Breast epithelium (tissue), 4 donors: ENCODE results near the gene LONP1. TPM values are rescaled to one million over a fixed set of nuclear protein-coding genes. Genes with fewer than 3 reads are reported as not detected.

Experiments
- DNase-seq, 2 donors: peaks; one replicate each; pipeline ENCODE4 v3.0.0-alpha.2; 2019; ENCODE audit warnings: low spot score in 2 of 2
- H3K27ac ChIP-seq, 2 donors: fragments of 200-600 bp; sonication (generic) in 1 of 2; one replicate each; pipeline ENCODE4 v1.5.1; 2016 to 2019; ENCODE audit warnings: mild to moderate bottlenecking in 1 of 2
- H3K27me3 ChIP-seq, 2 donors: fragments of 200-600 bp; sonication (generic) in 1 of 2; one replicate each; pipeline versions ENCODE4 v1.5.1 to v1.6.0; 2017 to 2019; ENCODE audit warnings: control low read depth in 1 of 2, mild to moderate bottlenecking in 1 of 2
- H3K36me3 ChIP-seq: fragments of 200-600 bp; one replicate; pipeline ENCODE4 v1.5.1; 2019
- H3K4me1 ChIP-seq, 2 donors: fragments of 200-600 bp; sonication (generic); one replicate each; pipeline ENCODE4 v1.5.1; 2016 to 2019; ENCODE audit warnings: control low read depth in 1 of 2
- H3K4me3 ChIP-seq, 3 donors: fragments of 200-600 bp; sonication (generic); 1 replicate in 2 of 3; 2 replicates in 1 of 3; pipeline ENCODE4 v1.5.1; 2016 to 2019; ENCODE audit warnings: mild to moderate bottlenecking in 3 of 3, moderate library complexity in 2 of 3
- H3K9me3 ChIP-seq, 2 donors: fragments of 200-600 bp; sonication (generic) in 1 of 2; one replicate each; pipeline ENCODE4 v1.5.1; 2016 to 2019; ENCODE audit warnings: control low read depth in 1 of 2
- POLR2A ChIP-seq: fragments of 450-650 bp; IDR thresholded peaks from one replicate; pipeline ENCODE4 v1.6.1; 2016; ENCODE audit warnings: antibody characterized with exemption, mild to moderate bottlenecking, moderate library complexity
- POLR2AphosphoS5 ChIP-seq, 3 donors: sonication (generic); formaldehyde crosslinking; IDR thresholded peaks; one replicate each; pipeline ENCODE4 v1.6.1; 2017; ENCODE audit warnings: antibody characterized with exemption in 3 of 3
- intact Hi-C: fragments of 100-400 bp; cut with DNase I; formaldehyde crosslinking; loops from one replicate; pipeline ENCODE4 v1.15.1; 2023; ENCODE audit warnings: low total_unique reads
- total RNA-seq, 3 donors: library from RNA; depleted of rRNA; stranded (reverse); fragments of >200 nt; gene quantifications; one replicate each; pipeline ENCODE4 v1.1.0, GENCODE V29; 2016
- TF ChIP-seq, protein P1 (sequence below), 3 donors: fragments of 450-650 bp; IDR thresholded peaks; one replicate each; pipeline ENCODE4 v1.5.1; 2016 to 2017; ENCODE audit warnings: antibody characterized with exemption in 3 of 3, mild to moderate bottlenecking in 3 of 3, moderate library complexity in 3 of 3

Gene LONP1
- total RNA-seq, 3 donors from 2014 or later = 48.1 to 66.2 (median 60.6) TPM

DNA sequence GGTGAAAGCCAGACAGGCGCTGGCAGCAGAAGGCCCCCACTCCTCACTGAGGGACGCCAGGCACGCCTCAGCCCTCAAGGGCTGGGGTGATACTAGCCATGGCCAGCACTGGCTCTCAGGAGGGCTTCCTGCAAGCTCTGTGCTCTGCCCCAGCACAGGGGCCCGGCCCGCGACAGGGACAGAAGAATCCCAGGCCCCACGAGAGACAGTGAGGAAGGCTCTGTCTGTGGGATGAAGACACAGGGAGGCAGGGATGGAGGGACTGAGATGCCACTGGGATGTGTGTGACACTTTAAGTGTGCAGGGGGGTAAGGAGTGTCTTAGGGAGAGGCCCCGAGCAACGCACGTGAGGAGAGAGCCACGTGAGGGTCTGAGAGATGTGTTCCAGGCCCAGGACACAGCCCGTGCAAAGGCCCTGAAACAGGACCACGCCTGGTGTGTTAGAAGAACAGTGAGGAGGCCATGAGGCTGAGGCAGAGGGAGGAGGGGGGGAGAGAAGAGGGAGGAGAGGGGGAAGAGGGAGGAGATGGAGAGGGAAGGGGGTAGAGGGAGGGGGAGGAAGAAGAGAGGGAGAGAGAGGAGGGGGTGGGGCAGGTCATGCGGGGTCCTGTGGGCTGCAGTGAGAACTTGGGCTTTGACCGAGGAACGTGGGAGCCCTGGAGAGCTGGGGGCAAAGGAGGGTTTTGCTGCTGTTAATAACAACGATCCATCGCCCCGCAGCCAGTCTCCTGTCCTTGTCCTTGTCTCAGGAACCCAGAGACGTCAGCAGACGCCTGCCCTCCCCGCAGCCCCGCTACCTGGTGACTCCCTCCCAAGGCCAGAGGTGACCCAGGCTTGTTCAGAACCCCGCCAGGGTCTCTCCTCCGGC lies 22.7 kb downstream of the LONP1 start:
- Histone ChIP-seq H3K27ac (no peak overlapping the region), H3K9me3 (no peaks in the 10 kb centered on the region), H3K4me3 (no peak overlapping the region), H3K36me3 (peaks cover 10% of the 10 kb centered on the region), H3K4me1 (peaks cover 0 to under 1% of the 10 kb centered on the region in 2 donors), H3K27me3 (no peaks in the 10 kb centered on the region)
- TF ChIP-seq, protein P1, sequence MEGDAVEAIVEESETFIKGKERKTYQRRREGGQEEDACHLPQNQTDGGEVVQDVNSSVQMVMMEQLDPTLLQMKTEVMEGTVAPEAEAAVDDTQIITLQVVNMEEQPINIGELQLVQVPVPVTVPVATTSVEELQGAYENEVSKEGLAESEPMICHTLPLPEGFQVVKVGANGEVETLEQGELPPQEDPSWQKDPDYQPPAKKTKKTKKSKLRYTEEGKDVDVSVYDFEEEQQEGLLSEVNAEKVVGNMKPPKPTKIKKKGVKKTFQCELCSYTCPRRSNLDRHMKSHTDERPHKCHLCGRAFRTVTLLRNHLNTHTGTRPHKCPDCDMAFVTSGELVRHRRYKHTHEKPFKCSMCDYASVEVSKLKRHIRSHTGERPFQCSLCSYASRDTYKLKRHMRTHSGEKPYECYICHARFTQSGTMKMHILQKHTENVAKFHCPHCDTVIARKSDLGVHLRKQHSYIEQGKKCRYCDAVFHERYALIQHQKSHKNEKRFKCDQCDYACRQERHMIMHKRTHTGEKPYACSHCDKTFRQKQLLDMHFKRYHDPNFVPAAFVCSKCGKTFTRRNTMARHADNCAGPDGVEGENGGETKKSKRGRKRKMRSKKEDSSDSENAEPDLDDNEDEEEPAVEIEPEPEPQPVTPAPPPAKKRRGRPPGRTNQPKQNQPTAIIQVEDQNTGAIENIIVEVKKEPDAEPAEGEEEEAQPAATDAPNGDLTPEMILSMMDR (IDR thresholded peaks at IDR 0.05) = no peak
- TF ChIP-seq POLR2AphosphoS5 (IDR thresholded peaks at IDR 0.05) (no peak), POLR2A (no peak)
- intact Hi-C loops = loop anchor here (2.0 to 10.0 kb wide), 2 partner anchors 78 to 1048 kb away; no protein-coding TSS in a partner anchor
- no peak for DNase-seq

DNA sequence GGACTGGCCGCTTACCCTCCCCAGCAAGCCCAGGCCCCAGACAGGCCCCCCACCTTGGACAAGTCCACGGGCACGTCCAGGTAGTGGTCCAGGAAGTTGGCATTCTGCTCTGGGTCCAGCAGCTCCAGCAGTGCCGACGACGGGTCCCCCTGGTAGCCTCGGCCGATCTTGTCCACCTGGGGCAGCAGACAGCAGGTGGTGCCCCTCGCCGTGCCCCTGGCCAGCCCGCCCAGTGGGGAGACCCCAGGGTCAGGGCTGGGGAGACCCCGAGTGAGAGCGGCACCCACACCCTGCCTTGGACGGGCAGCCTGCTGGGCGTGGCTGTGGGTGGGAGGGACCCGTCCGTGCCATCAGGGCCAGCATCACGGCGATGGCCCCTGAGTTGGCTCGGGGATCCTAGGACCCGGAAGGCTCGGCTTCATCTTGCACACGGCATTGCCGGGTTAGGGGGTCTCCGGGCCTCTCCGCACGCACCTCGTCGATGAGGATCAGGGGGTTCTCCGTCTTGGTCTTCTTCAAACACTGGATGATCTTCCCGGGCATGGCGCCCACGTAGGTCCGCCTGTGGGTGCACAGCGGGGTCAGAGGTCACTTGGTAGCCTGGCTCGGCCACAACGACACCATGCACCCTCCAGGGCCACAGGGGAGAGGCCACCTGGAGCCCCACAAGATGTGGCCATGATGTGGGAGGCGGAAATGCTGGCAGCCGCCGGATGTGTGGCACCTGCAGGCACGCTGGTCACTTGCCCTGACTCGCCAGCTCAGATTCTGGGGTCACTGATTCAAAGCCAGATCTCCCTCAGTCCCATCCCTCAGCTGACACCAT lies 23.5 kb downstream of the LONP1 start:
- Histone ChIP-seq H3K27me3 (no peaks in the 10 kb centered on the region), H3K36me3 (peaks cover 10% of the 10 kb centered on the region), H3K9me3 (no peaks in the 10 kb centered on the region), H3K4me1 (peaks cover 6 to 7% of the 10 kb centered on the region in 2 donors), H3K27ac (no peak overlapping the region), H3K4me3 (no peak overlapping the region)
- DNase-seq = no peak
- intact Hi-C loops = loop anchor here (2.0 to 10.0 kb wide), 2 partner anchors 78 to 1048 kb away; no protein-coding TSS in a partner anchor
- no peak for TF ChIP-seq POLR2AphosphoS5 (IDR thresholded peaks at IDR 0.05)
- no peak for TF ChIP-seq POLR2A

DNA sequence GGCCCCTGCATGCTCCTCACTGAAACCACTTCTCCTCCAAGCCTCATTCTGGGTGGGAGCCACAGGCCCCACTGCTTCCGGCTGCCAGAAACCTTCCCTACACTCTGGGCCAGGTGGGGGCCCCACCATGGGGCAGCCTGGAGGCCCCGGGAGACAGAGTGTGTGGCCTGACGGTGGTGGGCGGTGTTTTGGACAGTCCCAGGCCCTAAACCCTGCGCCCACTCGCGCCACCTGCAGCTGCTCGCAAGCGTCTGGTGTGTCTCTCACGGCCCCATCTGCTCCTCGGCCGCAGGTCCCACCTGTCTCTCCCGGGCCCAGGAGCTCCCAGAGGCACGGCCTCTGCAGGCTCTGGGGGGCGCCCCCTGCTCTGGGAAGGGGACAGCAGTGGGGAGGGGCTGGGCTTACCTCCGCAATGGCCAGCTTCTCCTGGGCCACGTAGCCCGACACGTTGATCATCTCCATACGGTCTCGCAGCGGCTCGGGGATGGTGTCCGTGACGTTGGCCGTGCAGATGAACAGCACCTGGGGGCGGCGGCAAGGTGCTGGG lies 24.2 kb downstream of the LONP1 start:
- peaks cover 7 to 8% of the 10 kb centered on the region in 2 donors for H3K4me1 ChIP-seq
- peaks cover 10% of the 10 kb centered on the region for H3K36me3 ChIP-seq
- H3K4me3 ChIP-seq = no peak overlapping the region
- no peak for DNase-seq
- H3K27ac ChIP-seq = no peak overlapping the region
- no peak for TF ChIP-seq POLR2A
- TF ChIP-seq POLR2AphosphoS5 (IDR thresholded peaks at IDR 0.05) = no peak
- TF ChIP-seq, protein P1 (IDR thresholded peaks at IDR 0.05) = no peak
- H3K27me3 ChIP-seq = no peaks in the 10 kb centered on the region
- intact Hi-C loops = loop anchor here (2.0 to 10.0 kb wide), 2 partner anchors 77 to 1049 kb away; no protein-coding TSS in a partner anchor
- no peaks in the 10 kb centered on the region for H3K9me3 ChIP-seq

DNA sequence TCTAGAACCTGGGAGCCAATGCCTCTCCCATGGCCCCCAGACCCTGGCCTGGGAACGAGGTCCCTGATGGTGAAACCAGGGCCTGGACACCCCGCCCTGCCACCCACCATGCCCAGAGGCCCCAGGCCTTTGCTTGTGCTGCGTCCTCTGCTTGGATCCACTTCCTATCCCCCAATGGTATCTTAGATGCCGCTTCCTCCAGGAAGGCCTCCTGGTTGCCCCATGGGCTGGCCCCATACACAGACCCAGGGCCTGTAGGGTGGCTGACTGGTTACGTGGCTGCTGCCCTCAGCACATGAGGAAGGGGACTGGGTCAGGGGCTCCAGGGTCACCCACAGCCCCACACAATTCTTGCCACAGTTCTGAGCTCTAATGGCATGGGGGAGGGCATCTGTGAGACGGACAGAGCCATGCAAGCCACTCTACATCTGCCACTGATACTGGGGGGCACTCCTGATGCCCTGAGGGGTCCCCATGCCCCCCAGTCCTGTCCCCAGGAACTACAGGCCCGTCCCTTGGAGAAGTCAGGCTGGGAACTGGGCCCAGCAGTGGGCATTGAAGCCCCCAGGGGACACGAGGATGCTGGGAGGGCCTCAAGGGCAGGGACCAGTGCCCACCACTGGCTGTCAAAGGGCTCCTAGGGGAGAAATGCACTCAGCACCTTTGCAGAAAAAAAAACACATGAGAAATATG lies 24.8 kb downstream of the LONP1 start:
- TF ChIP-seq, protein P1 (IDR thresholded peaks at IDR 0.05) = no peak
- TF ChIP-seq POLR2AphosphoS5 (IDR thresholded peaks at IDR 0.05) (no peak), POLR2A (no peak)
- no peak for DNase-seq
- Histone ChIP-seq H3K36me3 (peaks cover 10% of the 10 kb centered on the region), H3K4me3 (no peak overlapping the region), H3K9me3 (no peaks in the 10 kb centered on the region), H3K27me3 (no peaks in the 10 kb centered on the region), H3K27ac (no peak overlapping the region), H3K4me1 (peaks cover 7 to 8% of the 10 kb centered on the region in 2 donors)
- intact Hi-C loops = loop anchor here (10.0 kb wide), 1 partner anchor 1050 kb away; no protein-coding TSS in a partner anchor
